ENCODE results near the gene SP110.

DNA sequence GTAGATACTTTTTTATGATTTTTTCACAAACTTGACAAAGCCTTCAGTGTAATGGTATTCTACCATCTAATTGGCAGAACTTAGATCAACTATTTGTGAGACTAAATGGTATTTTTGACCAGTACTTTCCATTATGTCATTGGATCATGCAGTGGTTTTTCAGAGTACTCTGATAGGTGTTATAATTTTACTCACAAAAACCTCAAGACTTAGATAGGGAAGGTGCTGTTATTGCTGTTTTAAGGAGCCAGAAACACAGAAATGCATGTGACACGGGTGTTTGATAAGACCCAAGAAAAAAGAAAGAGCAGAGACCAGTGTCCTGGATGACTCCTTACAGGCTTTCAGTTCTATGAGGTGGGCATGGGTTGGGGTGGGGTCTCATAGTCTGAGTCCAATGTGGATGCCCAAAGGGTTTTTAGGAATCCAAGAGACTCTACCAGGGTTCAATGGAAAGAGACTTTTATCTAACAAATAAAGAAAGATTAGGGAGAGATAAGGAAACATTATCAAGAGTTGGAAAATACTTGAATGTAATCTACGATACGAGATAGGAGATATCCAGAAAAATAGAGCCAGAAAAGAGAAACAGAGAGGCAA is 37.0 kb upstream of the SP110 start:
- TF ChIP-seq, protein P1, sequence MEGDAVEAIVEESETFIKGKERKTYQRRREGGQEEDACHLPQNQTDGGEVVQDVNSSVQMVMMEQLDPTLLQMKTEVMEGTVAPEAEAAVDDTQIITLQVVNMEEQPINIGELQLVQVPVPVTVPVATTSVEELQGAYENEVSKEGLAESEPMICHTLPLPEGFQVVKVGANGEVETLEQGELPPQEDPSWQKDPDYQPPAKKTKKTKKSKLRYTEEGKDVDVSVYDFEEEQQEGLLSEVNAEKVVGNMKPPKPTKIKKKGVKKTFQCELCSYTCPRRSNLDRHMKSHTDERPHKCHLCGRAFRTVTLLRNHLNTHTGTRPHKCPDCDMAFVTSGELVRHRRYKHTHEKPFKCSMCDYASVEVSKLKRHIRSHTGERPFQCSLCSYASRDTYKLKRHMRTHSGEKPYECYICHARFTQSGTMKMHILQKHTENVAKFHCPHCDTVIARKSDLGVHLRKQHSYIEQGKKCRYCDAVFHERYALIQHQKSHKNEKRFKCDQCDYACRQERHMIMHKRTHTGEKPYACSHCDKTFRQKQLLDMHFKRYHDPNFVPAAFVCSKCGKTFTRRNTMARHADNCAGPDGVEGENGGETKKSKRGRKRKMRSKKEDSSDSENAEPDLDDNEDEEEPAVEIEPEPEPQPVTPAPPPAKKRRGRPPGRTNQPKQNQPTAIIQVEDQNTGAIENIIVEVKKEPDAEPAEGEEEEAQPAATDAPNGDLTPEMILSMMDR (conservative IDR thresholded peaks at IDR 0.05; ENCODE audit: low read depth, low read length): no peak
- TF ChIP-seq EZH2 (IDR thresholded peaks at IDR 0.05; ENCODE audit: borderline replicate concordance, low read depth, low read length, poor library complexity, severe bottlenecking): no peak
